Gastrocnemius medialis (tissue), 4 donors: ENCODE results near the gene ACOXL. TPM values are rescaled to one million over a fixed set of nuclear protein-coding genes. Genes with fewer than 3 reads are reported as not detected.

Experiments used
- ATAC-seq, 2 donors: fragments of 150-250 bp; one replicate each; pipeline ENCODE4 v1.9.1; 2016
- DNase-seq, 2 donors: peaks; one replicate each; pipeline ENCODE4 v3.0.0-alpha.2; 2019
- H3K27ac ChIP-seq, 4 donors: fragments of 200-600 bp; sonication (generic); 1 replicate in 1 of 4; 2 replicates in 3 of 4; pipeline ENCODE4 v1.5.1; 2016 to 2018; ENCODE audit warnings: mild to moderate bottlenecking in 2 of 4, moderate library complexity in 1 of 4
- H3K27me3 ChIP-seq, 3 donors: fragments of 200-600 bp; sonication (generic) in 2 of 3; 1 replicate in 1 of 3; 2 replicates in 2 of 3; pipeline versions ENCODE4 v1.5.1 to v1.6.0; 2016 to 2019; ENCODE audit warnings: mild to moderate bottlenecking in 1 of 3, moderate library complexity in 1 of 3
- H3K36me3 ChIP-seq, 2 donors: fragments of 200-600 bp; sonication (generic) in 1 of 2; one replicate each; pipeline ENCODE4 v1.5.1; 2017 to 2018
- H3K4me1 ChIP-seq, 2 donors: fragments of 200-600 bp; sonication (generic) in 1 of 2; one replicate each; pipeline ENCODE4 v1.5.1; 2016 to 2017; ENCODE audit warnings: mild to moderate bottlenecking in 2 of 2
- H3K4me3 ChIP-seq, 4 donors: fragments of 200-600 bp; sonication (generic) in 3 of 4; 1 replicate in 1 of 4; 2 replicates in 3 of 4; pipeline ENCODE4 v1.5.1; 2016 to 2019; ENCODE audit warnings: mild to moderate bottlenecking in 2 of 4
- H3K9me3 ChIP-seq, 3 donors: fragments of 200-600 bp; sonication (generic) in 2 of 3; 1 replicate in 1 of 3; 2 replicates in 2 of 3; pipeline ENCODE4 v1.5.1; 2016 to 2019
- POLR2A ChIP-seq, 2 donors: fragments of 450-650 bp; IDR thresholded peaks; one replicate each; pipeline ENCODE4 v1.6.1; 2017; ENCODE audit warnings: antibody characterized with exemption in 2 of 2, mild to moderate bottlenecking in 2 of 2, moderate library complexity in 2 of 2
- in situ Hi-C, 4 donors: fragments of 200-750 bp; cut with MboI; loops; one replicate each; pipeline versions ENCODE4 v1.15.0 to v1.8.0; 2017; ENCODE audit warnings: low sequenced_read_pairs in 4 of 4
- intact Hi-C: fragments of 100-400 bp; cut with DNase I; formaldehyde crosslinking; loops from one replicate; pipeline ENCODE4 v1.15.1; 2023; ENCODE audit warnings: low total_unique reads
- total RNA-seq, 4 donors: library from RNA; depleted of rRNA; stranded (reverse); fragments of >200 nt; gene quantifications; one replicate each; pipeline versions ENCODE4 v1.1.0 to v1.2.3, GENCODE V29; 2016
- TF ChIP-seq, protein P1 (sequence below), 5 experiments: fragments of 450-650 bp in 3 of 5; fragments of 200-600 bp in 2 of 5; sonication (generic) in 2 of 5; IDR thresholded peaks in 4 of 5; conservative IDR thresholded peaks in 1 of 5; 1 replicate in 4 of 5; 2 replicates in 1 of 5; pipeline ENCODE4 v1.5.1; 2016 to 2019; ENCODE audit warnings: antibody characterized with exemption in 5 of 5, mild to moderate bottlenecking in 3 of 5, moderate library complexity in 3 of 5

The ACOXL gene
- total RNA-seq, 4 donors from 2014 or later, result not detected

DNA sequence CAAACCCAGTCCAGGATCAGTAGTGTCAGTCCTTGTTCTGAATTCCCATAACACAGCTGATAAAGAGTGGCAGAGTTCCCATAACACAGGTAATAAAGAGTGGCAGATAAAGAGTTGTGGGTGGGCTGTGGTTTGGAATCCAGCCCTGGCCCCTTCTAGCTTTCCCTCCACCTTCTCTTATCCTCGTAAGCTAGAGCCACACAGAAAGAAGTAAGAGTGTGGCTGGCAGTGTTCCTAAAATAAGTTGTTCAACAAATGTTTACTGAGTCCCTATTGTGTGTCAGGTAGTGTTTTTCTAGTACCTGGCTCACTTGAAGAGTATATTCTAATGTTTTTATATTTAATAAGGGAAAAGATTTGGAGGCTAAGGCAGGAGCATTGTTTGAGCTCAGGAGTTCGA lies 323.4 kb downstream of the ACOXL start:
- no peaks in the 10 kb centered on the region for H3K9me3 ChIP-seq
- no peak overlapping the region for H3K4me3 ChIP-seq
- no peaks in the 10 kb centered on the region for H3K36me3 ChIP-seq
- intact Hi-C loops, result no loop called here
- in situ Hi-C loops, result no loop called here
- no peaks in the 10 kb centered on the region for H3K27me3 ChIP-seq
- ATAC-seq, result no peak
- peaks cover 0 to 4% of the 10 kb centered on the region in 2 donors for H3K4me1 ChIP-seq
- TF ChIP-seq, protein P1, sequence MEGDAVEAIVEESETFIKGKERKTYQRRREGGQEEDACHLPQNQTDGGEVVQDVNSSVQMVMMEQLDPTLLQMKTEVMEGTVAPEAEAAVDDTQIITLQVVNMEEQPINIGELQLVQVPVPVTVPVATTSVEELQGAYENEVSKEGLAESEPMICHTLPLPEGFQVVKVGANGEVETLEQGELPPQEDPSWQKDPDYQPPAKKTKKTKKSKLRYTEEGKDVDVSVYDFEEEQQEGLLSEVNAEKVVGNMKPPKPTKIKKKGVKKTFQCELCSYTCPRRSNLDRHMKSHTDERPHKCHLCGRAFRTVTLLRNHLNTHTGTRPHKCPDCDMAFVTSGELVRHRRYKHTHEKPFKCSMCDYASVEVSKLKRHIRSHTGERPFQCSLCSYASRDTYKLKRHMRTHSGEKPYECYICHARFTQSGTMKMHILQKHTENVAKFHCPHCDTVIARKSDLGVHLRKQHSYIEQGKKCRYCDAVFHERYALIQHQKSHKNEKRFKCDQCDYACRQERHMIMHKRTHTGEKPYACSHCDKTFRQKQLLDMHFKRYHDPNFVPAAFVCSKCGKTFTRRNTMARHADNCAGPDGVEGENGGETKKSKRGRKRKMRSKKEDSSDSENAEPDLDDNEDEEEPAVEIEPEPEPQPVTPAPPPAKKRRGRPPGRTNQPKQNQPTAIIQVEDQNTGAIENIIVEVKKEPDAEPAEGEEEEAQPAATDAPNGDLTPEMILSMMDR (IDR thresholded peaks at IDR 0.05 in 4 of 5, conservative IDR thresholded peaks at IDR 0.05 in 1 of 5), result no peak
- no peak for TF ChIP-seq POLR2A (IDR thresholded peaks at IDR 0.05)
- DNase-seq, result no peak
- H3K27ac ChIP-seq, result no peak overlapping the region

DNA sequence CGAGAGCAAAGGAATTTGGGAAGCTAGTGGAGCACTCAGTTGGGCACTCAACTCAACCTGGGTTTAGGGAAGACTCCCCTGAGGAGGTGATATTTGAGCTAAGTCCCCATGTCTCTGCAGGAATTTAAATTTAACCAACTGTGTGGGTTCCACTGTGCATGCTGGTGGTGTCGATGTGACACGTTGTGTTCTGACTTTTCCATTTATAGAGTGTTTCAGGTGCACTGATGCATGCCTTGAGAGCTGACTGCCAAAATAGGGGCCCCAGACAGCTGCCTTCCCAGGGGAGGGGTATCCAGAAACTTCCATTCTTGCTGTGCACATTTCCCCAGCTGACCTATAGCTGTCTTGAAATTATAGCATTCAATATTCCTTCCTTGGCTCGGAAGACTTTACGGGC lies 324.7 kb downstream of the ACOXL start:
- Histone ChIP-seq H3K36me3 (no peaks in the 10 kb centered on the region), H3K27ac (no peak overlapping the region), H3K4me1 (peaks cover 0 to 4% of the 10 kb centered on the region in 2 donors), H3K27me3 (no peaks in the 10 kb centered on the region), H3K4me3 (no peak overlapping the region), H3K9me3 (no peaks in the 10 kb centered on the region)
- in situ Hi-C loops, result no loop called here
- ATAC-seq (no peak), DNase-seq (no peak)
- intact Hi-C loops, result no loop called here
- TF ChIP-seq, protein P1 (IDR thresholded peaks at IDR 0.05 in 4 of 5, conservative IDR thresholded peaks at IDR 0.05 in 1 of 5), result no peak
- TF ChIP-seq POLR2A (IDR thresholded peaks at IDR 0.05), result no peak

DNA sequence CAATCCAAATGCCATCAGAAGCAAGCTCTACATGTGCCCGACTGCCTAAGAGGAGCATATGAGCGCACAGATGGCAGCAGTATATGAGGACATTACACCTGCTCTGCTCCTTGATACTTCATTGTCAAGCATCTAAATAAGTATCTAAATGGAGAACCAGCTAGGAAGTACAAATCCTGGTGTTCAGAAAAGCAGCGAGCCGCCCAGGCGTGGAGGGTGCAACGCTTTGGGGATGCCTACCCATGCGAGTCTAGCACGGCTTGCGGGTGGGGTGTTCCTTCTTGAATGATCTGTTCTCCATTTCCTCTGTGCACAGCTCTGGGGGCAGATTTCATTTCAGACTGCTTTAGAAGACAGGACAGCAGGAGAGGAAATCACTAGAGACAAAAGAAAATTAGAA lies 325.3 kb downstream of the ACOXL start:
- DNase-seq (no peak), ATAC-seq (no peak)
- Histone ChIP-seq H3K4me1 (peaks cover 0 to 4% of the 10 kb centered on the region in 2 donors), H3K27ac (no peak overlapping the region), H3K36me3 (no peaks in the 10 kb centered on the region), H3K9me3 (no peaks in the 10 kb centered on the region), H3K4me3 (no peak overlapping the region), H3K27me3 (no peaks in the 10 kb centered on the region)
- TF ChIP-seq, protein P1 (IDR thresholded peaks at IDR 0.05 in 4 of 5, conservative IDR thresholded peaks at IDR 0.05 in 1 of 5), result no peak
- in situ Hi-C loops (no loop called here), intact Hi-C loops (no loop called here)

DNA sequence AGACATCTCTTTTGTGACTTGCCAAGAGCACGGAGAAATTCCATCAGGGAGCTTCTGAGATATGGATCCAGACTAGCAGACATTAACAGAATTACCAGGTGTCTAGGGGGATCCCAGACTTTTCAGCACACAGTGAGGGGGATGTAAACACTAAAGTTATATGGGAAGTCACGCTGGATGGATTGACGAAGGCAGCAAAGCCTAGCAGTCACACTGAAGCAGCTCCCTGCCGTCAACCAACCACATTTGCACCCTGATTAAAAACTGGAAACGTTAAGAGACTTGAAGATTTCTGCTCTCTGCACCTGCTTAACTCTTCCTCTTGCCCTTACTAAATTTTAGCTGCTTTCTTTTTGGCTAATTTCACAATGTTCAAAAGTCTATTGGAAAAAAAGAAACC lies 325.9 kb downstream of the ACOXL start:
- Histone ChIP-seq H3K27ac (no peak overlapping the region), H3K4me3 (no peak overlapping the region), H3K36me3 (no peaks in the 10 kb centered on the region), H3K27me3 (no peaks in the 10 kb centered on the region), H3K4me1 (peaks cover 0 to 4% of the 10 kb centered on the region in 2 donors), H3K9me3 (no peaks in the 10 kb centered on the region)
- intact Hi-C loops, result no loop called here
- ATAC-seq (no peak), DNase-seq (no peak)
- in situ Hi-C loops, result no loop called here
- no peak for TF ChIP-seq POLR2A (IDR thresholded peaks at IDR 0.05)
- TF ChIP-seq, protein P1 (IDR thresholded peaks at IDR 0.05 in 4 of 5, conservative IDR thresholded peaks at IDR 0.05 in 1 of 5), result no peak

DNA sequence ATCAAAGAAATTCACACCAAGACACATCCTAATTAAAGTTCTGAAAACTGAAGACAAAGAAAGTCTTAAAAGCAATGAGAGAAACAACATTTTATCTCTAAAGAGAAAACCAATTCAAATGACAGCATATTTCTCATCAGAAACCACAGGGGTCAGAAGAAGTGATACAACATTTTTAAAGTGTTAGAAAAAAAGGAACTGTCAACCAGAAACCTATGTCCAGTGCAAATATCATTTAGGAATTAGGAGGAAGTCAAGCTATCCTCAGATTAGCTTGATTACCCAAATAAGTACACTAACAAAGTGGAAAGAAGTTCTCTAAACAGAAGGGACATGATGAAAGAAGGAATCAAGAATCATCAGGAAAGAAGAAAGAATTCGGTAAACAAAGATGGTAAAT lies 328.8 kb downstream of the ACOXL start:
- no peaks in the 10 kb centered on the region for H3K36me3 ChIP-seq
- no peak overlapping the region for H3K4me3 ChIP-seq
- no peak for TF ChIP-seq POLR2A (IDR thresholded peaks at IDR 0.05)
- TF ChIP-seq, protein P1 (IDR thresholded peaks at IDR 0.05 in 4 of 5, conservative IDR thresholded peaks at IDR 0.05 in 1 of 5), result no peak
- H3K27ac ChIP-seq, result no peak overlapping the region
- no peaks in the 10 kb centered on the region for H3K9me3 ChIP-seq
- intact Hi-C loops (no loop called here), in situ Hi-C loops (no loop called here)
- ATAC-seq (no peak), DNase-seq (no peak)
- H3K4me1 ChIP-seq, result no peaks in the 10 kb centered on the region
- no peaks in the 10 kb centered on the region for H3K27me3 ChIP-seq
